Stomach (tissue), 4 donors: ENCODE data around the gene FMN1.

Experiments used
- CTCF ChIP-seq, 7 experiments: fragments of 450-650 bp in 4 of 7; fragments of 200-600 bp in 3 of 7; sonication (generic) in 3 of 7; IDR thresholded peaks; one replicate each; pipeline ENCODE4 v1.5.1; 2016 to 2019; ENCODE audit warnings: antibody characterized with exemption in 7 of 7, control low read depth in 2 of 7, mild to moderate bottlenecking in 1 of 7
- POLR2A ChIP-seq, 4 donors: fragments of 450-650 bp; IDR thresholded peaks; one replicate each; pipeline ENCODE4 v1.6.1; 2016; ENCODE audit warnings: antibody characterized with exemption in 4 of 4, control low read depth in 2 of 4, mild to moderate bottlenecking in 1 of 4, moderate library complexity in 1 of 4
- POLR2AphosphoS5 ChIP-seq, 3 donors: sonication (generic); formaldehyde crosslinking; IDR thresholded peaks; one replicate each; pipeline ENCODE4 v1.6.1; 2016; ENCODE audit warnings: antibody characterized with exemption in 3 of 3

GRCh38 chr15:33078607-33079006, 115.9 kb downstream of the FMN1 start:
- TF ChIP-seq POLR2A (IDR thresholded peaks at IDR 0.05) (no peak), CTCF (IDR thresholded peaks at IDR 0.05) (no peak), POLR2AphosphoS5 (IDR thresholded peaks at IDR 0.05) (no peak)
